SKM-1 (cell line): Measurements from ENCODE around the gene UTRN.

Experiments
- DNase-seq: peaks from one replicate; lab custom pipeline; 2025; ENCODE audit not compliant: unreplicated experiment; lab: John Stamatoyannopoulos, UW

Gene UTRN

DNA sequence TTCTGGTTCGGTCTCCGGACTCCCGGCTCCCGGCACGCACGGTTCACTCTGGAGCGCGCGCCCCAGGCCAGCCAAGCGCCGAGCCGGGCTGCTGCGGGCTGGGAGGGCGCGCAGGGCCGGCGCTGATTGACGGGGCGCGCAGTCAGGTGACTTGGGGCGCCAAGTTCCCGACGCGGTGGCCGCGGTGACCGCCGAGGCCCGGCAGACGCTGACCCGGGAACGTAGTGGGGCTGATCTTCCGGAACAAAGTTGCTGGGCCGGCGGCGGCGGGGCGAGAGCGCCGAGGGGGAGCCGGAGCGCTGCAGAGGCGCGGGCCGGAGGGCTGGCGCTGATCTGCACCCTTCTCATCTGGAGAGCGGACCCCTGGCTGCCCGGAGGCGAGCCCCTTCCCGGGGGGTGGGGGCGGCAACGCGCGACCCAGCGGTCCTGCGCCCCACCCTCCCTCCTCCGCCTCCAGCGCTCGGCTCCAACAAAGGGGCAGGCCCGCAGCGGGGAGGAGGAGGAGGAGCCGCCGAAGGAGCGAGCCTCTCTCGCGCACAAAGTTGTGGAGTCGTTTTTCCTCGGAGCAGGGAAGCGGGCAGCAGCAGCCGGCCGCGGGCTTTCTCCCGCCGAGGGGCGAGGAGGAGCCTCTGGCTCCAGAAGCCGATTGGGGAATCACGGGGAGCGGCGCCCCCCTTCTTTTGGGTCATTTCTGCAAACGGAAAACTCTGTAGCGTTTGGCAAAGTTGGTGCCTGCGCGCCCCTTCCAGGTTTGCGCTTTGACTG lies at the start of gene UTRN:
UTRN (plus strand) TSS at position 553 of the 765 bp plus-strand sequence. CDS start 6,494 bp downstream, outside the sequence.
- peak; percentile 86 for DNase-seq

DNA sequence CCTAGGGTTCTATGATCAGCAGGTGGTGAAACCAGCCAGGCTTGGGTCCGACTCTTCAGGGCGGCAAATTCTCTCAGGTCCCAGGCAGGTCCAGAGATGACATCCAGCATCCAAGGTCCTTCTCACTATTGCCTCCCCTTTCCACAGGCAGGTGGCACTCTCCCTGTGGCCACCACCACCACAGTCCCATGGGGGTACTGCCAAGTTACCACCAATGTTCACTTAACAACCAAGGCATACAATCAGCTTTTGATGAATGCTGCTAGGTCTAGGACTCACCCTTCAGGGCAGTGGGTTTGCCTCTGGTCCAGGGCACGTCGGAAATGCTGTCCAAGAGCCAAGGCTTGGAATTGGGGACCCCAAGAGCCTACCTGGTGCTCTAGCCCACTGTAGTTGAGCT lies 40.4 kb upstream of the UTRN start:
- DNase-seq = no peak

DNA sequence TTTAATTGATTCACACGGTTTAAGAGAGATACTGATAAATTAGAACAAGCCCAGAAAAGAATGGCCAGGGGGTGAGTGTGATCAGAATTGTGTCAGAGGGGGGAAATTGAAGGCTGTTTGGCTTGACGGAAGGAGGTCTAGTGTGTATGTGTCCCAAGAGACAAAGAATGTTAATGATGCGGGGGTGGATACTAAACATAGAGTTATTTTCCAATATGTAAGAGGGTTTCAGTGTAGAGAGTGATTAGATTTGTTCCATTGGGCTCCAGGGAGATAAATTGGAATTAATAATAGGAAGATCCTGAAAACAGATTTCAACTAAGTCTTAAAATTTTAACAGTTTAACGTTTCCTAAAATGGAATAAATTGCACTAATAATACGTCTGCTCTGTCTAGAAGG lies 38.1 kb upstream of the UTRN start:
- DNase-seq = no peak

GRCh38 chr6:144248003-144248402 lies 37.1 kb upstream of the UTRN start:
- no peak for DNase-seq

DNA sequence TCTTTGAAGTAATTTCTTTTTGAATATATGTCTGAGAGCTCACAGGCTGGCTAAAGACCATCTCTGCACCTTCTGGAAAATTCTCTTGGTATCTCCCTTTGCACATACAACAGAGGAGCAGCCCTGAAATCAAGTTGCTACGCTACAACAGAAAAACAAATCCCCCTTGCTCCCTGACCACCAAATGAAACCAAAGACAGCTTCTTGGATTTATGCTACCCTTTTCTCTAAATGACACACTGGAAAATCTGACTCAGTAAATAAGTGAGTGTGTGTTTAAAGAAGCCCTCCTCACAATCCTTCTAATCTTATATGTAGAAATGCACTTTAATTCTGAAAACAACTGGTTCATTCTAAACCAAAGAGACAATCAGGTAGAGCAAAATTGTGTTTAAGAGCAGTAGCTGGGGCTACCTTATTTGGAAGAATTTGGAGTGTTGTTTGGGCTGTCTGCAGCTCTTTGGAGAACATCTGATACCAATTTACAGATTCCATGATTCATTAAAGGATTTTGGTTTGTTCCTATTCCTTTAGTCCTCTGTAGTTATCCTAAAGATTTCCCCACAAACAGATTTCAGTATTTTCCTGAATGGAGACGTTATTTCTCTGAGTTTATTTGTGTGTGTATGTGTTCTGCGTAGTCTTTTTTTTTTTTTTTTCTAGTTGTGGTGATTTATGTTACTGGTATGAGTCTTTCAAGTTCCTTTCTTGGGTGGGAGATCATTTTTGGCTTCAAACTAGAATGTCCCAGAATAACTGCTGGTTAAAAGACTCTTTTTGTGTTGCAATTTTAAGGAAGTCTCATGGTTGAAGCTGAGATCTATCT lies 36.4 kb upstream of the UTRN start:
- no peak for DNase-seq

GRCh38 chr6:144250276-144250675 lies 34.9 kb upstream of the UTRN start:
- no peak for DNase-seq

GRCh38 chr6:144252259-144252658 lies 32.9 kb upstream of the UTRN start:
- no peak for DNase-seq

- DNase-seq = no peak
Observed at GRCh38 chr6:144259986-144260385, 25.1 kb upstream of the UTRN start.

DNA sequence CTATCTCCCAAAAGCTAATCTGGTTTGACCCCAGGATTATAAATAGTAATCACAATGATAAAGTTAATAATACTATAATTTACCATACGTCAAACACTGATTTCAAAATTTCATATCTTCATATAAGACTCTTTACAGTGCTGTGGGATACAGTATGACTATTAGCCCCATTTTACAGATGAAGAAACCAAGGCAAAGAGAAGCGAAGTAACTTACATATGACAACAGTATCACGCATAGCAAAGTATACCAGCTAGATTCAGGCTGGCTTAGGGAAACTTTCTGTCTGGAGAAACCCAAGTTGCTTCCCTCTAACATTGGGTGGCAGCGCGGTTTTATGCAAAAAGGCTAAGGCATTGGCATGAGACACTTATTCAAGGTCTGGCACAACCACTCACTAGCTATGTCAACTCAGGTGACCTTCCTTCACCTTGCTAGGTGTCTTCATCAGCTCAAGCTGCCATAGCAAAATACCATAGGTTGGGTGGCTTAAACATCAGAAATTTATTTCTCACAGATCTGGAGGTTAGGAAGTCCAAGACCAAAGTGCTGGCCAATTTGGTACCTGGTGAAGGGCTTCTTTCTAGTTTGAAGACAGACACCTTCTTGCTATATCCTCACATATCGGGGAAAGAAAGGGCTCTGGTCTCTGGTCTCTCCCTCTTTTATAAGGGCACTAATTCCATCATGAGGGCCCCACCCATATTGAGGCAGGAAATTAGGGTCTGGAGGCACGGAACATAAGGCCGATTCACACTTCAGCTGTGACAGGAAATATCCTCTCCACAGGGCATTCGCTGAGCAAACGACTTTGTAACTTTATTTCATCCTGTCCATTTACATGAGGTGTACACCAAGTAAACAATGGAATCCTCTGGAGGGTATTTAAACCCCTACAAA lies 22.4 kb upstream of the UTRN start:
- no peak for DNase-seq

GRCh38 chr6:144263786-144264185 lies 21.3 kb upstream of the UTRN start:
- DNase-seq = no peak

- DNase-seq = no peak
Observed at GRCh38 chr6:144264270-144265060, 20.7 kb upstream of the UTRN start.

DNA sequence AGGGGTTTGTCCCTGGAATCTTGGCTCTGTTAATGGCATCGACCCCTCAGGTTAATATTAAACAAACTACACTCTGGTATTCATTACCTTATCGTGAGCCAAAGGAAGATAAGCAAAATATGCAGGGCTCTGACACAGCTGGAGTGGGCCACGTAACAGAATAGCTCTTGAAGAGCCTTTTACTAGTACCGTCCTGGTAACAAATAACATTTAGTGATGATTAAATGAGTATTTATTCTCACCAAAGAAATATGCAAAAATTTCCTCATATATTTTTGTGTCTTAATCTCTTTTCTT lies 20.1 kb upstream of the UTRN start:
- no peak for DNase-seq

GRCh38 chr6:144265390-144265789 lies 19.7 kb upstream of the UTRN start:
- DNase-seq = peak; percentile 30

DNA sequence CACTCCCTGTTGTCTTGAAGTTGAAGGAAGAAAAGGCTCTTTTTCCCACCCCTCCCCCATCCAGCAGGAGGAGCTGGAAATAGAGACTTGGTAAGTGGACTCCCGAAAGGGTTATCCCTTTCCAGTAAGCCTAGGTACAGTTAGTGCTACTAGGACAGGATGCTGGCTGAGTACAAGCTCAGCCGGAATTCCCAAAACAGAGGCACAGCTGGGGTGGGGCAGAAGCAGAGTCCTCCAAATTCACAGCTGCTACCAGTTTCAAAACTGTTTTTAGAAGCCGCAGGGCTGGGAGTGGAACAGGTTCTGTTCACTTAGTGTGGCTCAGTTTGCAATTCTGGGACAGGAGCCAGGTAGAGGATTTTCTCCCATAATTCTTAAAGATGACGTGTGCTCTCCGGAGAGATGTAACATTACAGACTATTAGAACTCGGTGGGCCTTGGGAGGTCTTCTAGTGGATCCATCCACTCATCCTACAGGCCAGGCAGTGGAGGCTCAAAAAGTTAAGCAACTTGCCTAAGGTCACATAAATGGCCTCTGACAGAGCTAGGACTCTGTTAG lies 19.0 kb upstream of the UTRN start:
- no peak for DNase-seq

DNA sequence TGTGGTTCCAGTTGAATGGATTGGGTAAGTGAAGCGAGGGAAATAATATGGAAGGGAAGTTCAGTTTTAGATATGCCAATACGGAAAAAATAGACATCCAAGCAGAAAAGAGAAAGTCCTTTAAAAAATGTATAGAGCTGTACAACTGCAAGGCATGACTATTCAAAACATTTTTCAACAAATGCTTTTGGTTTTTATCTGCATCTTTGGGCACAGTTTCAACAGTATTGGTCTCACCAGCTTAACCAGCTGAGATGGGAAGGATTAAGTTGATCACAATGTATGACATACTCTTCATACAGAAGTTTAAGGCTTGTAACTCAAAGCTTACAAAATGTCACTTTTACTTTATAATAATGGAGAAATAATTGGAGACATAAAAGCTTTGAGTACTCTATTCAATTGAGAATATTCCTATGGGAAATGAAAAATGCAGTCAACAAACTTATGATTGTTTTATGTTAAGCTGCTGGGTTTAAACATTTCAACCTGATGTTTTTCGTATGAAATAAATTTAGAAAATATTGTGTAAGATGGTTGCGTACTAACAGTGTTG lies 16.3 kb upstream of the UTRN start:
- DNase-seq = no peak

- DNase-seq = no peak
Observed at GRCh38 chr6:144277174-144277573, 8.0 kb upstream of the UTRN start.

DNA sequence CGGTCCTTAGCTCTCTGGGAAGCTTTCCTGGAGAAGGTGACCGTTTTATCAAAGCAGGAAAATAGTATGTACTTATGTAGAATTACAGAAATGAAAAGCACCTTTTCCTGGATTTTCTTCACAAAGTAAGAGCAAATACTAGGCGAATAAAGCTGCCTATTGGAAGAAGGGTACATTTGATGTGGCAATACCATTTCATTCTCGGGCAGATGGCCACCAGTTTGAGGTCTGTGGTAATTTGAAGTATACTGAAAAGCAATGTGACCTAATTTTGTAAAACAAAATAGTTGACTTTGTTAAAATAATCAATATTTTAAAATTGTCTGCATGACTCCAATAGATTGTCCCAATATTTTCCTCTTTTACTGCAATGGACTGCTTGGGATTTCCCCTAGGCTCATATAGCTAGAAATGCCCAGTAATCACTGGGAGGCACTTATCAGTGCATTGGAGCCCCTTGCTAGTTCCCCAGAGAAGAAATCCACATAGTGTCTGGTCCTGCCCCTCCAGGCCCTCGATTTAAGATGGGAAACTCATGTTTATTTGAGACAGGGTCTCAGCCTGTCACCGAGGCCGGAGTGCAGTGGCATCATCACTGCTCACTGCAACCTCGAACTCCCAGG lies 7.4 kb upstream of the UTRN start:
- DNase-seq = no peak

DNA sequence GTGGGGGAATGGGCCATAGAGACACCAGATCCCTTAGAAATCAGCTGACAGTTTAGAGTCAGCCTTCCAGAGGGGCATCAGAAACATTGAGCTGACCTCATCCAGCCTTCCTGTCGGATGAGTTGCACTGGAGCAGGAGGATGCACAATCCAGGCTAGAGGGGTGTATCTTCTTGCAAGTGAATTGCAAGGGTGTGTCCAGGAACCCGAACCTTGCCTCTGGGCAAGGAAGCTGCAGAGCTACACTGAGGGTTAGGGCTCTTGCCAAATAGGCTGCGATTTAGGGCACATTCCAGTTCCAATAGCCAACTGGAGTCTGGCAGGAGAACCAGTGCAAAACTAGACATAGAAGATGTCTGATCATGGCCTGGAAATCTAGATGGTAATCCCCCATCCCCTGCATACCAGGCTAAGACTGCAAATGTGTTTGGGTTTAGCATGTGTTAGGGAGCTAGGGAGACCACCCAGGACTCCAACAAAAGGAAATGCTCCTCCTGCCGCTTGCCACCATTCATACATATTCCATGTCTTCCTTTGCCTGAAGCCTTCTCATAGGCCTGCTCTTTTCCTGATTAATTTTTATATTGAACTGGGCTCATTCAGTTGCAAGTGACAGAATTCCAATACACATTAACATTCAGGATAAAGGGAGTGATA lies 6.3 kb upstream of the UTRN start:
- no peak for DNase-seq

- DNase-seq = no peak
Observed at GRCh38 chr6:144279484-144280150, 5.5 kb upstream of the UTRN start.
